A204.1 (cell line): Measurements from ENCODE around the gene PLEKHO2.
A peak's percentile ranks its signal among the peaks of the same experiment; 100 is the strongest.
"Not testable (repeated sequence)": the region's sequence is repeated elsewhere in the genome, so short reads cannot be mapped to it uniquely, and the experiment has no call there.

Source experiments
- FAIRE-seq: peaks from 2 replicates; lab custom pipeline; 2012; peaks lifted over from hg19 to GRCh38; lab: Jason Lieb, UNC

Gene PLEKHO2, protein sequence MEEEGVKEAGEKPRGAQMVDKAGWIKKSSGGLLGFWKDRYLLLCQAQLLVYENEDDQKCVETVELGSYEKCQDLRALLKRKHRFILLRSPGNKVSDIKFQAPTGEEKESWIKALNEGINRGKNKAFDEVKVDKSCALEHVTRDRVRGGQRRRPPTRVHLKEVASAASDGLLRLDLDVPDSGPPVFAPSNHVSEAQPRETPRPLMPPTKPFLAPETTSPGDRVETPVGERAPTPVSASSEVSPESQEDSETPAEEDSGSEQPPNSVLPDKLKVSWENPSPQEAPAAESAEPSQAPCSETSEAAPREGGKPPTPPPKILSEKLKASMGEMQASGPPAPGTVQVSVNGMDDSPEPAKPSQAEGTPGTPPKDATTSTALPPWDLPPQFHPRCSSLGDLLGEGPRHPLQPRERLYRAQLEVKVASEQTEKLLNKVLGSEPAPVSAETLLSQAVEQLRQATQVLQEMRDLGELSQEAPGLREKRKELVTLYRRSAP

DNA sequence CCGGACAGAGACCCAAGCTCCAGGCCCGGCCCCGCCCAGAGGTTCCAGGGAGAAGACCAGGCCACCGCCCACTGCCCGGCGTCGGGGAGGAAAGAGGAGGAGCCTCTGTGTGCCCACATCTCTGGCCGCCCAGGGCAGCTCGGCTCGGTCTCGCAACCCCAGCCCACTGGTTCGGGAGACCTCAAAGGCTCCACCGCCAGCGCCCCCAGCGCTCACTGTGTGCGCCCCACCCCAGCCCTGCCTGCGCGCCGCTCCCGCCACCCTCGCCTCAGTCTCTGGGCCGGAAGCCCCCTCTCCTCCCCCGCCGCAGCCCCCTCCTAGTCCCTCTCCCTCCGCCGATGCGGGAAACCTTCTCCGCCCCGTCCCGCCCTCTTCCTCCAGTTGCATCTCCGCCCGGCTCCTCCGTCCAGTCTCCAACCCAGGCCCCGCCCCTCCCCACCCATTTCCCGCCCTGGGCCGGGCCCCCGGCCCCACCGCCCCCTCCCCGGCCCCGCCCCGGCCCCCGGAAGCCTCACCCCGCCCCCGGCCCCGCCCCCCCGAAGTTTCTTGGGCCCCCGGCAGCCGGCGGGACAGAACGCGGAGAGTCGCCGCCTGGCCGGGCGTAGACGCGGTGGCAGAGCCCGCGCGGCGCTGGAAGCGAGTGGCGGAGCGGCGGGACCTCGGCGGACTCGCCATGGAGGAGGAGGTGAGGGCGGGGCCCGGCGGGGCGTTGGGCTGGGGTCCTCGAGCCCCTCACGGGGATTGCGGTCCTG lies at the start of gene PLEKHO2:
PLEKHO2 (plus strand) TSS at position 572 of the 752 bp plus-strand sequence; CDS start at position 674, 102 bp downstream.
- no peak for FAIRE-seq

DNA sequence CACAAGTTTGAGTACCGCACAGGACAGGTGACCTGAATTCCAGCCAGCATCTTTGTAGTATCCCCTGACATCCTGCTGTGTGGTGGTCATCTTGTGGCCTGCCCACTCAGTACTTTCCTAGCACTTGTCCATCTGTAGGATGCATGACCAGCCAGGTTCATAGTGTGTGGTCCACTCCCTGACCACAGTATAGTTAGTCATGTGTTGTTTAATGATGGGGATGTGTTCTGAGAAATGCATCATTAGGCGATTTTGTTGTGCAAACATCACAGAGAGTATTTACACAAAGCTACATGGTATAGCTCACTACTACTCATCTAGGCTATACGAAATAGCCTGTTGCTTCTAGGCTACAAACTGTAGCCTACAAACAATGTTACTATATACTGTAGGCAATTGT lies 49.4 kb upstream of the PLEKHO2 start:
- FAIRE-seq, result no peak

DNA sequence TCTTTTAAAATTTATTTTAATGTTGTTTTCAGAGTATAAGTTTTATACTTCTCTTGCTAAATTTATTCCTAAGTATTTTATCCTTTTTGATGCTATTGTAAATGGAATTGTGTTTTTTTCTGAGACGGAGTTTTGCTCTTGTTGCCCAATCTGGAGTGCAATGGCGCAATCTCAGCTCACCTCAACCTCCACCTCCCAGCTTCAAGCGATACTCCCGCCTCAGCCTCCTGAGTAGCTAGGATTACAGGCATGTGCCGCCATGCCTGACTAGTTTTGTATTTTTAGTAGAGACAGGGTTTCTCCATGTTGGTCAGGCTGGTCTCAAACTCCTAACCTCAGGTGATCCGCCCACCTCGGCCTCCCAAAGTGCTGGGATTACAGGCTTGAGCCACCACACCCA lies 46.4 kb upstream of the PLEKHO2 start:
- FAIRE-seq, result not testable (repeated sequence)

DNA sequence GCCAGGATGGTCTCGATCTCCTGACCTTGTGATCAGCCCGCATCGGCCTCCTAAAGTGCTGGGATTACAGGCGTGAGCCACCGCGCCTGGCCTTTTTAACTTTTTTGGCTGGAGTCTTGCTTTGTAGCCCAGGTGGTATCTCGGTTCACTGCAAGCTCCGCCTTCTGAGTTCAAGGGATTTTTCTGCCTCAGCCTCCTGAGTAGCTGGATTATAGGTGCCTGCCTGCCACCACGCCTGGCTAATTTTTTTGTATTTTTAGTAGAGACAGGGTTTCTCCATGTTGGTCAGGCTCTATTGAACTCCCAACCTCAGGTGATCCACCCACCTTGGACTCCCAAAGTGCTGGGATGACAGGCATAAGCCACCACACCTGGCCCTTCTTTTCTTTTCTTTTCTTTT lies 45.8 kb upstream of the PLEKHO2 start:
- FAIRE-seq, result not testable (repeated sequence)

DNA sequence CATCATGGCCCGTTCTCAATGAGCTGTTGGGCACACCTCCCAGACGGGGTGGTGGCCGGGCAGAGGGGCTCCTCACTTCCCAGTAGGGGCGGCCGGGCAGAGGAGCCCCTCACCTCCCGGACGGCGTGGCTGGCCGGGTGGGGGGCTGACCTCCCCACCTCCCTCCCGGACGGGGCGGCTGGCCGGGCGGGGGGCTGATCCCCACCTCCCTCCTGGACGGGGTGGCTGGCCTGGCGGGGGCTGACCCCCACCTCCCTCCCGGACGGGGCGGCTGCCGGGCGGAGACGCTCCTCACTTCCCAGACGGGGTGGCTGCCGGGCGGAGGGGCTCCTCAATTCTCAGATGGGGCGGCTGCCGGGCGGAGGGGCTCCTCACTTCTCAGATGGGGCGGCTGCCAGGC lies 42.8 kb upstream of the PLEKHO2 start:
- not testable (repeated sequence) for FAIRE-seq

DNA sequence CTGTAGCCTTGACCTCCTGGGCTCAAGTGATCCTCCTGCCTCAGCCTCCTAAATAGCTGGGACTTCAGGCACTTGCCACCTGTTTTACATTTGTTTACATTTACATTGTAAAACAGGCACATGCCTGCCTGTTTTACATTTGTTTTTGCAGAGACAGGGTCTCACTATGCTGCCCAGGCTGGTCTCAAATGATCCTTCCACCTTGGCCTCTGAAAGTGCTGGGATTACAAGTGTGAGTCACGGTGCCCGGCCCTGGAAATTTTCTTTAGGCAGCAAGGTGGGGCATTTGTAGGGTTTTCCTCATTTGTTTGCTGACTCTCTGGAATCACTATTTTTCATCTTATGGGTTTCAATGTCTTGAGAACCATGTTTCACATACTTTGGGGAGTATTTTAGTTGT lies 41.2 kb upstream of the PLEKHO2 start:
- no peak for FAIRE-seq

DNA sequence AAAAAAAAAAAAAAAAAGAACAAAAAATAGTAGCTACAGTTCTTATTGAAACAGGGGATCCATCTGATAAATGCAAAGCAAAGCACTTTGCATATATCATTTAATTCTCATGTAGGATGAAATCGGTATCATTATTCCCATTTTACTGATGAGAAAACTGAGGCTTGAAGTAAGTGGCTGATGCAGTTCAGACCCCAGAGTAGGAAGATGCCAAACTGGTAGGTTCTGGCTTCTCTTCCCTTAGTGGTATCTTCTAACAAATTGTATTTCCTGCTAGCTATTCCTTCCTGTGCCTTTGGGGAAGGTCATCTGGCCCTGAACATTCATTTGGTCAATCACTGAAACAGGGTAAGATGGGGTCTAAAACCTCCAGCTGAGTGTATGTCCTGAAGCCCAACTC lies 38.2 kb upstream of the PLEKHO2 start:
- no peak for FAIRE-seq

DNA sequence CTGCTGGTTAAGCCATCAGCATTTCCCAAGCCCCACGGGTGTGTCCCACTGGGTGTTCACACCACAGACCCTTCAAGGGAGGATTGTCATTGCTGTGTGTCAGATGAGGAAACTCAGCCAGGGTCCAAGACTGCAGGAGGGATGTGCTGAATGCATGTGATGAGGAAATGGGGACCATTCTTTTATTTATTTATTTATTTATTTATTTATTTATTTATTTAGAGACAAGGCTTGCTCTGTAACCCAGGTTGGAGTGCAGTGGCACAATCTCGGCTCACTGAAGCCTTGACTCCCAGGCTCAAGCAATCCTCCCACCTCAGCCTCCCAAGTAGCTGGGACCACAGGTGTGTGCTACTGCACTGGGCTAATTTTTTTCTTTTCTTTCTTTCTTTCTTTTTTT lies 37.1 kb upstream of the PLEKHO2 start:
- no peak for FAIRE-seq

DNA sequence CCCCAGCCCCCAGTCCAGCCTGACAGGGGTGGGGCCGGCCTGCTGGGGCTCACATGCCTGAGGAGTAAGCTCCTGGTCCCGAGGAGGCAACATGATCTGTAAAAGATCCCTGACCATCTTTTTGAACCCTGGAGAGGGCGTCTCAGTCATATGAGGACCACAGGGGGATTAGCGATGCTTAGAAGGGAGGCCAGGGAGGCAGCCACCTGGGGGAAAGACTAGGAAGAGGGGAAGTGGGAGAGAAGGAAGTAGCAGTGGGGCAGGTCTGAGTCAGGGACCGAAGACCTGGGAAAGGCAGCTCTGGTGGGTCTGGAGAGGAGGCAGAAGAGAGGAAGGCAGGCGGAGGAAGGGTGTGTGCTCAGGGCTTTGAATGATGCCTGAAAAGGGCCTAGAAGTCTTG lies 35.2 kb upstream of the PLEKHO2 start:
- no peak for FAIRE-seq

DNA sequence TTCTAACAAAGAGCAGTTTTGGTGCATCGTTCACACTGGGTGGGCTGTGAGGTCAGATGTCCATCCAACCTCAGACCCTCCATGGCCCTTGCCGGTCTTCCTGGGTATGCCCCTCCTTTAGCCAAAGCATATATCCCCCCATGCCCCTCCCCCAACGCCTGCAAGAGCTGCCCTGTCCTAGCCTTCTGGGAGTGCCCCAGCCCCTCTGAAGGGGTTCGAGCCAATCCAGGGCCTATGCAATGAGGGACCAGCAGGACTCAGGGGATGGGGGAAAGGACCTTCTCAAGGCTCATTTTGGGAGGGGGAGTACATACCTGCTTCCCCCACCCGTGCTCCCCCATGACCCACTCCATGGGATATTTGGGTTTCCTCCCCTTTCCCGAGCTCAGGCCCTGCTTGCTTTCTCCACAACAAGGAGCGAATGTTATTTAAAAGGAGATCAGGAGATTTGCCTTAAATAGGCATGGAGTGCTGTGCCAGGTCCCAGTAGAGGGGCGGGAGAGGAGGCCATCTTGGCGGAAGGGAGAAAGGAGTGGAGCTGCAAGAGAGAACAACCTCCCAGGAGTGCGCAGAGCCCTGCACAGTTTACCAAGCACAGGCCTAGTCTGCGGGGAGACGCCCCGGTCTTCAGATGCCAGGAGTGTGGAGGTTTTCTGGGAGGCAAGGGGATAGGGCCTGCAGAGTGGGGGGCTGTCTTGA lies 34.5 kb upstream of the PLEKHO2 start:
- no peak for FAIRE-seq

DNA sequence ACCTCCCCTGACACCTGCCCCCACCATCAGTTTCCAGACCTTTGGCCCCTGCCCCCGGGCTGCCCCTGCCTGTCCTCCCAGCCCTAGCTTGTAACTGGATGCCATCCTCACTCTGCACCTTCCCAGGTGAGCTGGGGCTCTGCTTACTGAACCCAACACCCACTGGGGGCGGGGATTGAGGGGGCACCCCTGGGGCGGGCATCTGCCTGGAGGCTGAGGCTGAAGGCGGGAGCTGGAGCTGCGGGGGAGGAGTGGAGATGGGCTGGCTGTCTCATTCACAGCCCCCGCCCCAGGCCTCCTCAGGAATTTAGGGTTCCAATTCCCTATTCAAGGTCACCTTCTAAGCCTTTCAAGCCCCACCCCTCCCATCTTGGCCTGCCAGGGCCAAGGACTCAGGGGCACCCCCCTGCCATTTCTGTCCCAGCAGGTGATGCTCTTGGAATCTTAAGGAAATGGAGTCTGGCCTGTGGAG lies 33.9 kb upstream of the PLEKHO2 start:
- FAIRE-seq, result no peak

DNA sequence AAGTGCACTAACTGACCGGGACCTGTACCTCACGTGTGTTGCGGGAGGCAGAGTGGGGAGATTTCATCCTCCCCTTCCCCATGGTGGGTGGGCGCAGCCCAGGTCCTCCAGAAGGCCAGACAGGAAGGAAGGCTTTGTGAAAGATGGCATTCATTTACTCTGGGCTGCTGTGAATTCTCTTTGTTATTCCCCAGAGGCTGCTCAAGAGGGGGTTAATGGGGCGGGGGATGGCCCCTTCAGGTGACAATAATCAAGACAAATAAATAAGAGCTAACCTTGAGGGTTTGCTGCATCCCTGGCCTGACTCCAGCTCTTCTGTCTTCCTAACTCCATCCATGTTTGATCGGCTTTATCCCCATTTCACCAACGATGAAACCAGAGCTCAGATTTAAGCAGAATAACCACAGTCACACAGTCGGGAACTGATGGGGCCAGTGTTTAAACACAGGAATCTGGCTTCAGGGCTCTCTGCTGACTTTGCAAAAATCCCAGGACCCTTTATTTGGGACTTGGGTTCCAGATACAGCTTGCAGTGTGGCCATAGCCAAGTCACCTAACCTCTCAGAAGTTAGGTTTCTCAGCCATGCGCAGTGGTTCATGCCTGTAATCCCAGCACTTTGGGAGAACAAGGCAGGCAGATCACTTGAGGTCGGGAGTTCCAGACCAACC lies 32.8 kb upstream of the PLEKHO2 start:
- no peak for FAIRE-seq

DNA sequence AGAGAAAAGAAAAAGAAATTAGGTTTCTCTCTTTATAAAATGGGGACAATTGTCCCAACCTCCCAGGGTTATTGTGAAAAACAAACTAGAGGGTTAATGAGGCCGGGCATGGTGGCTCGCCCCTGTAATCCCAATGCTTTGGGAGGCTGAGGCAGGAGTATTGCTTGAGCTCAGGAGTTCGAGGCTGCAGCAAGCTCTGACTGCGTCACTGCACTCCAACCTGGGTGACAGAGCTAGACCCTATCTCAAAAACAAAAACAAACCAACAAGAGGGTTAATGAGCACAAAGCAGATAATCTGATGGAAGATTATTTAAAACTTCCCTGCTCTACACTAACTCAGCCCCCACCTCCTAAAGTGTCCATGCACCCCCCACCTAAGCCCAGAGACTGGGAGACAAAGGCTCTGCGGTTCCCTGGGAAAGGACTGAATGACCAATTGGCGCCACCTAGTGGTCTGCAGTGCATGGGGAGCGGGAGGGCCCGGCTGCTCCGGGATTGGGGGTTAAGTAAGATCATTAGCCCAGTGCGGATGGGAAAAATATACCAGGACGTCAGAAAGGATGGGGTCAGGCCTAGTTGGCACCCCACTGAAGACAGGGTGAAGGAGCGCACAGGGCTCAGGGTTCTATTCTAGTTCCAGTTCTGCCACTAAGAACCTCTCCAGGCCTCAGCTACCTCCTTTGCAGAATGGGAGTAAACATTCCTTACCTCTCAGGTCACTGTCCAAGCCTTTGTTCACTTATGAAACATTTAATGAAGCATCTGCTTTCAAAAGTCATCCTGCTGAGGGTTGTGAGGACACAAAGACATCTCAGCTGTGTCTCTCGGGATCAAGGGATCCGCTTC lies 31.8 kb upstream of the PLEKHO2 start:
- FAIRE-seq, result peak; percentile 3

DNA sequence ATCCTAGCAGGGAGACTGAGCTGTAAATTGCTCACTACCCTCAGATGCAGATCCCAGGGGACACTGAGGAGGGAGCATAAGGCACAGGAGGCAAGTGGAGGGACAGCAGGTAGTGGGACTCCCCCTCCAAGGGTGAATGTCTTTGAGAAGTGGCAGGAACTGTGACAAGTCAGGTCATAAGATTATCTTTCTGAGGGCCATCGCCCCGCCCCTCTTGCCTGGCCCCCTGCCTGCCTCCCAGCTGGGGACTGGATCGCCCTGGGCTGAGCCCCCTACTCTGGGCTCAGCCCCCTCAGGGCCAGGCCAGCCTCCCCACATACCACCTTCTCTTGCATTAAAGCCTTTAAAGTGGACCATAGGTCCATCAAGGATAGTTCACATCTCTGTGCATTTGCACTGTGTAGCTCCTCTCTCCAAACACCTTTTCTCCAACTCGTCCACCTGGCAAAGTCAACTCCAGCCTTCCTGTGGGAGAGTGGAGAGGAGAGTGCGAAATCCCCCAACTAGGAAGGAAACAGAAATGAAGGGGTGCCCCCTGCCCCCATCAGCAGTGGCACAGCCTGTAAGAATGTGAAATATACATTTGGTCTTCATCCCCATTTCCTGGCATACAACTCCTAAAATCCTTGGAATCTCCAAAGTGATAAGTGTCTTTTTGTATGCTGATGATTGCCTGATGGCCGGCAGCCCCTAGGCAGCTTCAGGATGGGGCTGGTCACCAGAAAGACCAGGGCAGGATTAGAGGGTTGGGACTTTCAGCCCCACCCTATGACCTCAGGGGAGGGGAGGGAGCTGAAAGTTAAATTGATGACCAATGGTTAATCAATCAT lies 31.0 kb upstream of the PLEKHO2 start:
- FAIRE-seq, result no peak

DNA sequence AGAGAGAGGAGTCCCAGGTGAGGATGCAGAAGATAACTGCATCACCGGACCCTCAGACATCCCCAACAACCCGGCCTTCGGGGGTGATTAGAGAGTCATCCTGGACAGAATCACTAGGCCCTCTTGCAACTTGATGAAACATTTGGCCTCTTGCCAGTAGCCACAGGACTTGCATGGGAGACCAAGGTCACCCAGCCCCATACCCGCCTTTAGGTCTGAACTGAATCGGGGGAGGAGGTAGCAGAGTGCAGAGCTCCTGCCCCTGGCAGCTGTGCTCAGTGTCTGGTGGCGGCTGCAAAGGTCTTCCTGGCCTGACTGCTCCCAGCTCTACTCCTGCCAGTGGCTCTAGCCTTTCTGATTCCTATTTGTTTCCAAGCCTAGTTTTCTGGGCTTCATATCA lies 28.6 kb upstream of the PLEKHO2 start:
- FAIRE-seq, result no peak

DNA sequence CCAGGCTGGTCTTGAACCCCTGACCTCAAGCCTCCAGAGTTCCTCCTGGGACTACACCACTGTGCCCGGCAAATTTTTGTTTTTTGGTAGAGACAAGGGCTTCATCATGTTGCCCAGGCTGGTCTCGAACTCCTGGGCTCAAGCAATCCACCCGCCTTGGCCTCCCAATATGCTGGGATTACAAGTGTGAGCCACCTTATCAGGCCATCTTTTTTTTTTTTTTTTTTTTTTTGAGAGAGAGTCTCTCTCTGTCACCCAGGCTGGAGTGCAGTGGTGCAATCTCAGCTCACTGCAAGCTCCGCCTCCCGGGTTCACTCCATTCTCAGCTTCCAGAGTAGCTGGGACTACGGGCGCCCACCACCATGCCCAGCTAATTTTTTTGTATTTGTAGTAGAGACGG lies 27.4 kb upstream of the PLEKHO2 start:
- not testable (repeated sequence) for FAIRE-seq

DNA sequence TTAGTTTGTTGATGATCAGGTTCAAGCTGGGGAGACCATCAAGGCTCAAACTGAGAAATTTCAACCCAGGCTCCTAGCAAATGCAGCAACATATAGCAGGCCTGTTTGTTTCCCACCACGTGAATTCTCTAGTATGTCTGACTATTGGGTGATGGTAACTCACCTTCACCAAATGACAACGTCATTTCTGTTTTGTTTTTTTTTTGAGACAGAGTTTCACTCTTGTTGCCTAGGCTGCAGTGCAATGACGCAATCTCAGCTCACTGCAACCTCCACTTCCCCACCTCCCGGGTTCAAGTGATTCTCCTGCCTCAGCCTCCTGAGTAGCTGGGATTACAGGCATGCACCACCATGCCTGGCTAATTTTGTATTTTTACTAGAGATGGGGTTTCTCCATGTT lies 26.8 kb upstream of the PLEKHO2 start:
- not testable (repeated sequence) for FAIRE-seq

DNA sequence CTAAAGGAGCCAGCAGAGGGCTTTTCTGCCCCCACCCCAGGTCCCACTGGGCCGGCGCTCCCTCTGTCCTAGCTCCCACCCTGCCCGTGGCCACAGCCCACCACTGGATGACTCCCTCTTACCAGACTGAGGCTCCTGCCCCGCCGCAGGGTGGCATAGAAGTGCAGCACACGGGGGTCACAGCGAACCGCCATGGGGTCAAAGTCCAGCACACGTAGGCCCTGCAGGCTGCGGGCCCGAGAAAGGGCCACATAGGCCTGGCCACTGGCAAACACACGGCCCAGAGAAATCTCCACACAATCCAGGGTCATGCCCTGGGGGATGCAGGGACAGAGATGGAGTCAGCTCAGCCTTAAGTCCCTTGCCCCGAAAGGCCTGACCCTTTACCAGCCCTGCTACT lies 25.3 kb upstream of the PLEKHO2 start:
- FAIRE-seq, result no peak

DNA sequence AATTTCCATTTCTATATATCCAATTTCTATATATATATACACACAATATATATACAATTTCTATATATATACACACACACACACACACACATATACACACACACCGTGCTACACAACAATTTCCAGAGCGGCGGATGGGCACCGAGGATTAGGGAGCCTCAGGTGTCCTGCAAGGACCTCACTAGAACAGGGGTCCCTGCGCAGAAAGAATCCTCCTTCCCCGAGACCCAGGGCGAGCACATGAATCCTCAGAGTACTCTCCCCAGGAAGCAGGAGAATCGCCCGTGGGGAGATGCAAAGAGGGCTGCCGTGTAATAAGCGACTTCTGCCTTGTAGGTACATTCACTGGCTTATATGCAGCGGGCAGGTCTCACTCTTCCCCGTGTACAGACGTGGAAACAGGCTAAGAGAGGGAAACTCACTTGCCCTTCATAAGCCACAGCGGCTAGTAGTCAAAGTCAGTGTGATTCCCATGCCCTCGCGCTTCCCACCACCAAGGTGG lies 16.7 kb upstream of the PLEKHO2 start:
- no peak for FAIRE-seq
